Endothelial cell of umbilical vein (primary cell): ENCODE data around the gene TOB2. TPM values are rescaled to one million over a fixed set of nuclear protein-coding genes. Genes with fewer than 3 reads are reported as not detected.

Experiments
- Bru-seq: library from RNA; stranded (reverse); fragments of 400-500 nt; gene quantifications from one replicate; lab custom pipeline; 2021; lab: Mats Ljungman, UMichigan
- BruChase-seq, 2 experiments: library from RNA; stranded (reverse); fragments of 400-500 nt; gene quantifications; one replicate each; lab custom pipeline; 2021; lab: Mats Ljungman, UMichigan
- BruUV-seq: library from RNA; stranded (reverse); fragments of 400-500 nt; replicated peaks from 2 replicates; lab custom pipeline; 2021; lab: Mats Ljungman, UMichigan
- CTCF ChIA-PET: fragments of 300-600, 350-600 bp; sonication (Branson Sonifier 250); formaldehyde crosslinking; loops from one replicate; lab custom pipeline; 2021; ENCODE audit warnings: antibody characterized with exemption, inconsistent platforms; lab: Charles Lee
- POLR2A ChIA-PET: fragments of 300-600, 350-600 bp; sonication (Branson Sonifier 250); formaldehyde crosslinking; loops from one replicate; lab custom pipeline; 2021; ENCODE audit warnings: antibody characterized with exemption, inconsistent platforms; lab: Charles Lee
- DNase-seq: peaks from one replicate; pipeline ENCODE4 v3.0.0-alpha.2; 2011; ENCODE audit warnings: low read depth, low spot score
- FAIRE-seq: peaks from 2 replicates; lab custom pipeline; 2011; peaks lifted over from hg19 to GRCh38; lab: Jason Lieb, UNC
- H2AFZ ChIP-seq: 2 replicates; pipeline ENCODE4 v1.6.0; 2012; ENCODE audit warnings: low read depth, low read length, control low read depth, inconsistent platforms
- H3K27ac ChIP-seq: 2 replicates; pipeline ENCODE4 v1.5.1; 2011; ENCODE audit warnings: low read depth, mild to moderate bottlenecking, control low read depth, low read length, moderate library complexity; ENCODE audit not compliant: insufficient read depth
- H3K27me3 ChIP-seq, 2 experiments: 2 replicates each; pipeline versions ENCODE4 v1.6.0 to v1.6.1; 2011; ENCODE audit warnings: low read length in 2 of 2, mixed read lengths in 1 of 2; ENCODE audit not compliant: control insufficient read depth in 2 of 2, insufficient read depth in 2 of 2
- H3K36me3 ChIP-seq, 2 experiments: 2 replicates in 1 of 2; 3 replicates in 1 of 2; pipeline ENCODE4 v1.5.1; 2011; ENCODE audit warnings: low read length in 2 of 2, mild to moderate bottlenecking in 1 of 2, moderate library complexity in 1 of 2; ENCODE audit not compliant: control insufficient read depth in 2 of 2, insufficient read depth in 2 of 2; ENCODE audit errors: extremely low read depth in 1 of 2
- H3K4me1 ChIP-seq: 3 replicates; pipeline ENCODE4 v1.5.1; 2011; ENCODE audit warnings: mild to moderate bottlenecking, low read length; ENCODE audit not compliant: control insufficient read depth, insufficient read depth; ENCODE audit errors: extremely low read depth
- H3K4me2 ChIP-seq: 2 replicates; pipeline ENCODE4 v1.6.1; 2011; ENCODE audit warnings: low read length, control low read depth, mixed read lengths; ENCODE audit not compliant: insufficient read depth
- H3K4me3 ChIP-seq, 3 experiments: fragments of 200-600 bp in 1 of 3; sonication (generic), shearing (Covaris generic) in 1 of 3; replicated peaks in 1 of 3; 2 replicates each; pipeline ENCODE4 v1.5.1; 2011 to 2016; ENCODE audit warnings: control low read depth in 3 of 3, low read length in 3 of 3, mild to moderate bottlenecking in 2 of 3, inconsistent platforms in 1 of 3, low read depth in 1 of 3, moderate library complexity in 1 of 3; ENCODE audit not compliant: insufficient read depth in 1 of 3
- H3K79me2 ChIP-seq: 2 replicates; pipeline ENCODE4 v1.6.0; 2012; ENCODE audit warnings: low read length, inconsistent platforms; ENCODE audit not compliant: control insufficient read depth, insufficient read depth
- H3K9ac ChIP-seq: replicated peaks from 2 replicates; pipeline ENCODE3; 2011; ENCODE audit warnings: low read length, control low read depth; ENCODE audit not compliant: insufficient read depth; ENCODE audit errors: extremely low read depth
- H3K9me1 ChIP-seq: replicated peaks from 3 replicates; pipeline ENCODE4 v1.6.0; 2011; ENCODE audit warnings: mild to moderate bottlenecking, low read length; ENCODE audit not compliant: control insufficient read depth, insufficient read depth; ENCODE audit errors: extremely low read depth
- H3K9me3 ChIP-seq: replicated peaks from 2 replicates; pipeline ENCODE4 v1.5.1; 2012; ENCODE audit warnings: low read length, inconsistent platforms; ENCODE audit not compliant: control insufficient read depth, insufficient read depth
- H4K20me1 ChIP-seq: replicated peaks from 2 replicates; pipeline ENCODE3; 2011; ENCODE audit warnings: mild to moderate bottlenecking, low read length; ENCODE audit not compliant: control insufficient read depth, insufficient read depth; ENCODE audit errors: extremely low read depth
- EZH2 ChIP-seq: IDR thresholded peaks from 2 replicates; pipeline ENCODE4 v1.6.1; 2012; ENCODE audit warnings: borderline replicate concordance, low read depth, mild to moderate bottlenecking, moderate library complexity, low read length, inconsistent platforms; ENCODE audit not compliant: severe bottlenecking
- FOS ChIP-seq: IDR thresholded peaks from 2 replicates; pipeline ENCODE4 v1.6.1; 2011; ENCODE audit warnings: mild to moderate bottlenecking, low read length, moderate library complexity, borderline replicate concordance; ENCODE audit not compliant: insufficient read depth
- GATA2 ChIP-seq: IDR thresholded peaks from 2 replicates; pipeline ENCODE4 v1.7.0; 2011; ENCODE audit warnings: low read depth, mild to moderate bottlenecking, moderate library complexity, mixed read lengths, low read length; ENCODE audit not compliant: insufficient read length, insufficient read depth
- JUN ChIP-seq: IDR thresholded peaks from 2 replicates; pipeline ENCODE4 v1.6.1; 2011; ENCODE audit warnings: borderline replicate concordance, low read depth; ENCODE audit not compliant: insufficient read length, insufficient read depth
- MYC ChIP-seq: IDR thresholded peaks from one replicate; pipeline ENCODE4 v1.6.1; 2011; ENCODE audit warnings: mild to moderate bottlenecking, low read depth, low read length
- POLR2A ChIP-seq: IDR thresholded peaks from 2 replicates; pipeline ENCODE4 v1.6.1; 2012; ENCODE audit warnings: low read depth, mild to moderate bottlenecking, control low read depth, low read length
- POLR2AphosphoS5 ChIP-seq: IDR thresholded peaks from 2 replicates; pipeline ENCODE4 v1.6.1; 2012; ENCODE audit warnings: low read depth, mild to moderate bottlenecking, control low read depth, low read length, moderate library complexity; ENCODE audit not compliant: insufficient read depth
- dilution Hi-C: fragments of 300-500 bp; cut with MboI; formaldehyde crosslinking; loops from one replicate; pipeline ENCODE4 v1.15.0; 2019; ENCODE audit warnings: low sequenced_read_pairs; ENCODE audit not compliant: extremely low pct_ligation_motif_present
- intact Hi-C: fragments of 100-400 bp; cut with micrococcal nuclease; formaldehyde crosslinking; loops from one replicate; pipeline ENCODE4 v1.10.0; 2022
- long read RNA-seq: library from polyadenylated mRNA; stranded (forward); transcript quantifications from one replicate; pipeline ENCODE4 v2.0.0, GENCODE V29; 2021
- polyA minus RNA-seq, 3 experiments: library from RNA; depleted of rRNA, polyadenylated mRNA; stranded (reverse); fragments of >200 nt; gene quantifications; 1 replicate in 1 of 3; 2 replicates in 2 of 3; pipeline ENCODE4 v1.2.3, GENCODE V29; 2011
- polyA plus RNA-seq, 4 experiments: library from polyadenylated mRNA; depleted of rRNA in 3 of 4; stranded (reverse) in 3 of 4; unstranded in 1 of 4; fragments of >200 nt; gene quantifications; 2 replicates each; pipeline versions ENCODE4 v1.2.1 to v1.2.3, GENCODE V29; 2011 to 2012; ENCODE audit warnings: missing spikeins in 1 of 4
- total RNA-seq: library from RNA; stranded (reverse); gene quantifications from 2 replicates; pipeline ENCODE4 v1.2.3, GENCODE V29; 2021
- TF ChIP-seq, protein P1 (sequence below): IDR thresholded peaks from 2 replicates; pipeline ENCODE4 v1.6.1; 2011; ENCODE audit not compliant: insufficient read depth, insufficient read length

The TOB2 gene, protein sequence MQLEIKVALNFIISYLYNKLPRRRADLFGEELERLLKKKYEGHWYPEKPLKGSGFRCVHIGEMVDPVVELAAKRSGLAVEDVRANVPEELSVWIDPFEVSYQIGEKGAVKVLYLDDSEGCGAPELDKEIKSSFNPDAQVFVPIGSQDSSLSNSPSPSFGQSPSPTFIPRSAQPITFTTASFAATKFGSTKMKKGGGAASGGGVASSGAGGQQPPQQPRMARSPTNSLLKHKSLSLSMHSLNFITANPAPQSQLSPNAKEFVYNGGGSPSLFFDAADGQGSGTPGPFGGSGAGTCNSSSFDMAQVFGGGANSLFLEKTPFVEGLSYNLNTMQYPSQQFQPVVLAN
- 39.4 and 44.7 TPM in 2 replicates for total RNA-seq
- polyA plus RNA-seq: 21.7 and 23.2 TPM in 2 replicates
- 20.4 and 20.6 TPM in 2 replicates for polyA plus RNA-seq (2011; cell fraction: cytosol; rRNA removed)
- 11.4 and 11.7 TPM in 2 replicates for polyA plus RNA-seq (2011; cell fraction: nucleus; rRNA removed)
- 19.8 and 23.9 TPM in 2 replicates for polyA plus RNA-seq (2012)
- 19.8 and 23.1 TPM in 2 replicates for polyA minus RNA-seq
- polyA minus RNA-seq (2011; cell fraction: cytosol; rRNA and poly(A)+ RNA removed): 13.4 TPM
- 6.5 and 7.0 TPM in 2 replicates for polyA minus RNA-seq (2011; cell fraction: nucleus; rRNA and poly(A)+ RNA removed)
- percentile 82 among the genes with signal in this experiment for Bru-seq, nascent RNA
- BruChase-seq, experiment 1, labeled RNA remaining after a 6-hour chase: percentile 87 among the genes with signal in this experiment
- BruChase-seq, experiment 2, labeled RNA remaining after a 2-hour chase: percentile 97 among the genes with signal in this experiment
- long read RNA-seq, full-length matches to known transcripts: 19 of 36 reads
- long read RNA-seq, partial matches to known transcripts: 0 of 36 reads
- long read RNA-seq, other reads (novel, unspliced or antisense): 17 of 36 reads

DNA sequence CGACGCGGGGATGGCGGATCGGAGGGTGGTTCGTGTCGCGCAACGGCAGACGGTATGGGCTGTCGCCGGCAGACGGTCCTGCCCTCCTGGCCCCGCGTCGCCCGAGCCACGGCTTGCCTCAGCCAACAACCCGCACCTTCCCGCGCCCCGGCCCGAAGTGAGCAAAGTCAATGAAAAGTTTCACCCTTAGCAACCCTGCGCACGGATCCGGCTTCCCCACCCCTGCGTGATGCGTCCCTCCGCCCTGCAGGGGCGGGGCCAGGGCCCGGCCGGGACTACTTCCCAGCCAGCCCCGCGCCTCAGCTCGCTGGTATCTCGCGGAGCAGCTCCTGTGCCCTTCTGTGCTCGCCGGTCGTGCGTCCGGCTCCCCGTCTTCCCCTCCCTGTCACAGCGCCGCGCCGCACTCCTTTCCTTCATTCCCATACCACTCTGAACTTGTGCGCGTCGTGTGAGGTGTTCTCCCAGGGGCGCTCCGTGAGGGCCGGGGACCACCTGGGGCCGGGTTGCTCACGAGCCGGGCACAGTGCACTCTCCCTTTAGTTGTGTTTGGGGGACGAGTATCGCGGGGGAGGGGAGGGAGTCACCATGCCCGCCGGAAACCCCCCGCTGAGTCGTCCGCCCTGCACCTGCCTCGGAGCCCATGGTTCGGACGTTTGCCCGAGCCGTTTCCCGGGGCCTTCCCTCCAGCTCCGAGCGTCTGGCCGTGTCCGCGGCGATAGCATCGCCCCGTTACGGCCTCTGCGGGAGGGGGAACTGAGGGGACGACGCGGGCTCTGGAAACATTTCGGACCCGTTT, at the start of gene TOB2:
TOB2 (minus strand) TSS at position 163 of the 796 bp plus-strand sequence. CDS start 9,456 bp downstream, outside the sequence.
- dilution Hi-C loops: no loop called here
- intact Hi-C loops: no loop called here

More for the DNA sequence above, at the start of gene TOB2:
- Histone ChIP-seq H4K20me1 (peaks cover 4% of the 10 kb centered on the region), H3K9me1 (no peaks in the 10 kb centered on the region), H3K4me2 (peak within 1 kb of the TSS; percentile 92), H3K4me3 (peak within 1 kb of the TSS; percentile 95 to 100 (median 96)), H3K4me1 (peaks cover 4% of the 10 kb centered on the region), H3K9me3 (no peaks in the 10 kb centered on the region), H3K9ac (peak within 1 kb of the TSS; percentile 89), H2AFZ (peak within 1 kb of the TSS; percentile 63), H3K27me3 (no peaks in the 10 kb centered on the region), H3K27ac (peak within 1 kb of the TSS; percentile 83), H3K79me2 (peaks cover 46% of the 10 kb centered on the region), H3K36me3 (no peaks in the 10 kb centered on the region)
- ChIA-PET POLR2A (interaction anchor here (1.0 to 2.3 kb wide), 6 partner anchors 10 to 65 kb away, joined by 3 to 11 read pairs (median 4); partner anchors contain the start of genes ACO2, PHF5A and TEF), CTCF (interaction anchor here (0.9 to 1.9 kb wide), 6 partner anchors 9 to 70 kb away, joined by 3 to 18 read pairs (median 5); no protein-coding TSS in a partner anchor)
- TSS peak; percentile 69 for BruUV-seq
- DNase-seq: peak; percentile 93
- FAIRE-seq: peak; percentile 87
- TF ChIP-seq MYC: no peak
- TF ChIP-seq GATA2: no peak
- TF ChIP-seq FOS: no peak
- TF ChIP-seq, protein P1, sequence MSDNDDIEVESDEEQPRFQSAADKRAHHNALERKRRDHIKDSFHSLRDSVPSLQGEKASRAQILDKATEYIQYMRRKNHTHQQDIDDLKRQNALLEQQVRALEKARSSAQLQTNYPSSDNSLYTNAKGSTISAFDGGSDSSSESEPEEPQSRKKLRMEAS: peak; percentile 63
- no peak for TF ChIP-seq EZH2
- no peak for TF ChIP-seq JUN
- peak; percentile 100 for TF ChIP-seq POLR2A
- TF ChIP-seq POLR2AphosphoS5: peak; percentile 100
